ENCODE measurements around the gene MCM3AP.

MCM3AP gene

DNA sequence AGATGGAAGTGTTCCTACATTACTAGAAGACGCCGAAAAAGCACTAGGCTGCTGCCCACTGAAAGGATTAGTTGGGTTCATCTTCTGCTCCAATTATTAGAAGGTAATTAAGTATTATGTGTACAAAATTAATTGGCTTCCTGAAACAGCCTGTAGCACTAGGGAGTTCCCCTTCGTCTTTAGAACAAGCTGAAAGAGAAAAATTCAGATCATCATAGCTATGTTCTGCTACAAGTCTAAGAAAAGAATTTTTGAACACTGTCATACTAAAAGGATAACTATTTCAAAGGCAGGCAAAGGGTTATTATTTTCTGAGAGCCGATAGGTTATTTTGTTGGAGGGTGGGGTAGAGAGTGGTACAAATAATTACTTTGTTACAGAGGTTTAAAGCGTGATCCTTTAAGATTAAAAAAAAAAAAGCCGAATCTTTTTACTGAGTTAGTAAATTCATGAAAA is at the start of gene MCM3AP:
Gene MCM3AP (minus strand): TSS at position 406 of the 456 bp plus-strand sequence. CDS start 325 bp downstream, at position 81.
- DNase-seq: no peak

GRCh38 chr21:46334351-46335140 is 49.1 kb upstream of the MCM3AP start:
- no peak for DNase-seq

- no peak for DNase-seq
These were observed 44.4 kb upstream of the MCM3AP start for GRCh38 chr21:46329796-46330195.

- DNase-seq: no peak
These were observed 42.7 kb upstream of the MCM3AP start for GRCh38 chr21:46328151-46328550.

DNA sequence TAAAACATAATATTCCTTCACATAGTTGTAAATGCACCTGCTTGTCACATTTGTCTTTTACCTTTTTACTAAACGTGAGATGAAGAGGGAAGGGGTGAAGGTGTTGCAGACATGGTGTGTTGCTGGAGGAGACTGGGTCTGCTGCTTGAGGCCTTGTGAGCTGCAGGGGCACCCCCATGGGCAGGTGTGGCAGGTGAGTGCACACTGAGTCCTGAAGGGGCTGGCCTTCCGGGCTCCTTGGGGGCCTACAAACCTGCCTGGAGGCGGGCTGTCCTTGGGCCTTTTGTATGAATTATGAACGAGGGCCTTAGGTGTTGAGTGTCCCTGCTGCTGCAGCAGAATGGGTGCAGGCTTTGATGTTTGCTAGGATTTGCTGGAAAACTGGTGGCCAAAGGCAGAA is 42.3 kb upstream of the MCM3AP start:
- DNase-seq: no peak

- DNase-seq: no peak
These were observed 40.8 kb upstream of the MCM3AP start for GRCh38 chr21:46326110-46326703.

- peak; percentile 53 for DNase-seq
These were observed 39.9 kb upstream of the MCM3AP start for GRCh38 chr21:46325073-46325912.

- peak; percentile 85 for DNase-seq
These were observed 39.1 kb upstream of the MCM3AP start for GRCh38 chr21:46324390-46325072.

GRCh38 chr21:46323710-46324389 is 38.4 kb upstream of the MCM3AP start, which contains the start of the genes C21orf58 and PCNT:
C21orf58 (minus strand) TSS chr21:46323870; CDS start chr21:46322738, 1,132 bp downstream.
PCNT (plus strand) TSS chr21:46324156; CDS start chr21:46324229, 73 bp downstream.
- peak; percentile 98 for DNase-seq

- no peak for DNase-seq
These were observed 37.9 kb upstream of the MCM3AP start for GRCh38 chr21:46323227-46323709.

DNA sequence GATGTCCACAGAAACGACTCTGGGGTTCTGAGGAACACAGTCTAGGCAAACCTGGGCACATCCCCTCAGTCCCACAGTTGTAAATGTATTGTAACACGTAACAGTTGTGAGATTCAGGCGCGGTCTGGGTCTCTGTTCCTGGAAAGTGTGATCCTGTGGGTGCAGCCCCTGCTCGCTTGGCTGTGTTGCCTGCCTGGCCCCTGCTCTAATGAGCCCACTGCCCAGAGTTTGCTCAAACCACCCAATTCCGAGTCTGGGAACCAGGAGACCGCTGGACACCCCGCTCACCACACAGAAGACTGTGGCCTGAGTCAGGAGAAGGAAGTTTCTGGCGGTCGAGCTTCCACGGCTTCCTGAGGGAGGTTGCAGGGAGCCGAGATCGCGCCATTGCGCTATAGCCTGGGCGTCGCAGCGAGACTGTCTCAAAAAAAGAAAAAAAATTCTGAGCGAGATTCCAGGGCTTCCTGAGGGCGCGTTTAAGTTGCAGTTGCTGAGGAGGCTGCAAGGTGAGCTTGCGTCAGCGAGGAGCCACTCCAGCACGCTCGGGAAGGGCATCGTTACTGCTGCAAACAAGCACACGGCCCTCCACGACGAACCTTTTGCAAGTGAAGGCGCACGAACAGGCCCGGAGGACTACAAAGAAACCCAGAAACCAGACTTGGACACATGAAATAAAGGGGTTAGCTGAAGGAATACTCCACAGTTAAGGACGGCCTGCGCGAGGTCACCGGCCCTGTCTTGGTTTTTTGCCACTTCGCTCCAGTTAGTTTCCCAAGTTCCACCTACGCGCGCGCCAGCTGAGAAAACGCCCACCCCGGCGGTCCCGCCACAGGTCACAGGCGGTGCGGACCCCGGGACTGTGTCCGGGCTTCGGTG is 37.2 kb upstream of the MCM3AP start:
- peak; percentile 28 for DNase-seq

DNA sequence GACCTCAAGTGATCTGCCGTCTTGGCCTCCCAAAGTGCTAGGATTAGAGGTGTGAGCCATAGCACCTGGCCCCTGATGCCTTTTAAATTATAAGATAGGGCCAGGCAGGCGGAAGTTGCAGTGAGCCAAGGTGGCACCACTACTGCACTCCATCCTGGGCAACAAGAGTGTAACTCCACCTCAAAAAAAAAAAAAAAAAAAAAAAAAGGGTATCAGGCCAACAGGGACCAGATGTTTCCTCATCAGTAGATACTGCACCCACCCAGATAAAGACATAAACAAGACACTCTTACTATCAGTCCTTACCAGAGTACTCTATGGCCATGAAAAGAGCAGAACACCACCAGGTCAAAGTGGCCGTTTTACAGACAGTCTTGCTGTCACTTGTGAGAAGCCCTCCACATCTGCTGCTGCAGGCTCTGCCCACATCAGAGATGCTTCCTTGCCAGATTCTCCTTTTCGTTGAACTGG is 35.0 kb upstream of the MCM3AP start:
- DNase-seq: no peak

DNA sequence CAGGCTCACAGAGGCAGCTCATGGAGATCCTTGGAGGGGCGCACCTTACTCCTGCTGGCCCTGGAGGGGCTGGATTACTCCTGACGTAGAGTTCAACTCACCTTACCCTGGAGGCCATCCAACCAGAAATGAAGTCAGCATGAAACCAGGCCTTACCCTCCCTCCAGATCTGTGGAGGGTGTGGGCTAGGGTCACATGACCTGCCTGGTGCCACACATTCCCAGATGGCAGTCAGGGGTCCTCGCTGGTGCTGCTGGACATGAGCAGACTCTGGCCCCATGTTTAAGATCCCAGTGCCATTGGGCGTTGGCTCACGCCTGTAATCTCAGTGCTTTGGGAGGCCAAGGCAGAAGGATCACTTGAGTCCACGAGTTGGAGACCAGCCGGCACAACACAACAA is 33.8 kb upstream of the MCM3AP start:
- DNase-seq: no peak

- no peak for DNase-seq
These were observed 33.0 kb upstream of the MCM3AP start for GRCh38 chr21:46318464-46318845.

DNA sequence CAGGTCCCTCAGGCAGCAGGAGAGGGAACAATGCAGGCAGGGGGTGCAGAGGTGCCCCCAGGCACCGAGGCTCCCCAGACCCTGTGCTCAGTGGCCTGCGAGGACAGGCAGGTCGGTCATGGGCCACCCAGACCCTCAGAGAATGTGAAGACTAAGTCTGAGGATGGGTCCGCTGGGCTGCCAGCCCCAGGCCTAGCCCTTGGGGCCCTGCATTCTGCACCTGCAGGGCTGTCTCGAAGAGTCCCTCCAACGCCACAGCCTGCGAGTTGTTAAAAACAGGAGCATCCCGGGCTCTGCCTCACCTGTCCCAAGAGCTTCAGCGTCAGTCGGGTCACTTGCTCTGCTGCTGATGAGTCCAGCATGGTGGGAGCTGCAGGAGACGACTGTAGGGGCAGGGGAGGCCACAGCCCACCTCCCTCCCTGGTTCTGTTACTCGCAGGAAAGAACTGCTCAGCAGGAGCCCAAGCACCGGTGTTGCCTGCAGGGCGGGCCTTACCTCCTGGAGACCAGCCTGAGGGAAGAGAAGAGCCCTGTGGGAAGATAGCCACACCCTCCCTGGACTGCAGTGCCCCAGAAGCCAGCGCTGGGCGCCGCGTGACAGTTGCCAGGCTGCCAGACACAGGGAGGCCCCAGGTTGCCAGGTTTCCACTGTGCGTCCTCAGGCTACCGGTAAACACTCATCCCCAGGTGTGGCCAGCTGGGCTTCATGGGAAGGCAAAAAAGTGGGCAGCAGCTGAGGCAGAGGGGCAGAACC is 32.5 kb upstream of the MCM3AP start:
- DNase-seq: no peak

DNA sequence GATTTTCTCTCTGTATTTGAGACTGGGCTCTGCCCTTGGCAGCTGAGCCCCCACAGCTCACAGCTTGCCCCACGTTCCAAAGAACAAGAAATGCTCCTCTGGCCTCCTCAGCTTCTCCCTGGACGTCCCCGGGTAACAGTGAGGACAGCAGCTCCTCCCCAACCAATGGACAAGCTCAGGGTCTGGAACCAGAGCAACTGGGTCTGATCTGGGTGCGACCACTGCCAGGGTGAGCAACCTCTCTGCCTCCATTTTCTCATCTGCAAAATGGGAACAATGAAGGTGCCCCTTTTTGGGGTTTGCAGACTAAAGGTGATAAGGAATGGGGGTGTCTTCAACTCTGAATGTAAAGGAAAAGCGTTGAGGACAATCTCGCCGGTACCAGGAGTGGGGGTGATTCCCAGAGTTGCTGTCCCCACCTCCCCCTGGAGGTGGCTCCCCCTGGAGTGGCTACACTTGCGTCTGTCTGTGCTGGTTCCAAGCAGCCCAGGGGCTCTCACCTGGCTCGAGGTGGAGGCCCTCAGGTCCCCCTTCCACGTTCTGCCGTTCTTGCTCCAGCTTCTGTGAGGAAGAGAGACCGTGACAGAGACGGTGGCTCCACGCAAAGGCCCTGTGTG is 31.4 kb upstream of the MCM3AP start:
- DNase-seq: no peak

GRCh38 chr21:46314441-46315020 is 29.1 kb upstream of the MCM3AP start:
- DNase-seq: no peak

- DNase-seq: no peak
These were observed 27.5 kb upstream of the MCM3AP start for GRCh38 chr21:46312949-46313348.

DNA sequence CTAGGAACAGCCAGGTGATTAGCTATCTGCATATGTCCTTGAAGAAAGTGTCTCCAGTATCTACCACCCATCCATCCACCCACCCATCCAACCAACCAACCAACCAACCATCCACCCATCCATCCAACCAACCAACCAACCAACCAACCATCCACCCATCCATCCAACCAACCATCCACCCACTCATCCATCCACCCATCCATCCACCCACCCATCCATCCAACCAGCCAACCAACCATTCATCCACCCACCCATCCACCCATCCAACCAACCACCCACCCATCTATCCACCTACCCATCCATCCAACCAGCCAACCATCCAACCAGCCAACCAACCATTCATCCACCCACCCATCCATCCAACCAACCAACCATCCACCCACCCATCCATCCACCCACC is 26.2 kb upstream of the MCM3AP start:
- DNase-seq: no peak
